Measurements from ENCODE around the gene RIPOR1.

RIPOR1 gene

DNA sequence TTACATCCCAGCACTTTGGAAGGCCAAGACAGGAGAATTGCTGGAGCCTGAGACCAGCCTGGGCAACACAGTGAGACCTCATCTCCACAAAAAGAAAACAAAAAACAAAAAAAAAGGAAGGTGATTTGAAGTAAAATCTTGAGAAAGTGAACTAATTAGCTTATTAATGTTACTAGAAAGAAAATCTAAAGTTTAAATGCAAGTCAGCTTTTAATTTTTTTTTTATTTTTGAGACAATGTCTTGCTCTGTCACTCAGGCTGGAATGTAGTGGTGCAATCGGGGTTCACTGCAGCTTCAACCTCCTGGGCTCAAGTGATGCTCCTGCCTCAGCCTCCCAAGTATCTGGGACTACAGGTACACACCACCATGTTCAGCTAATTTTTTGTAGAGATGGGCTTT, 30.2 kb downstream of the RIPOR1 start:
- no peak for DNase-seq (ENCODE audit: low spot score)

DNA sequence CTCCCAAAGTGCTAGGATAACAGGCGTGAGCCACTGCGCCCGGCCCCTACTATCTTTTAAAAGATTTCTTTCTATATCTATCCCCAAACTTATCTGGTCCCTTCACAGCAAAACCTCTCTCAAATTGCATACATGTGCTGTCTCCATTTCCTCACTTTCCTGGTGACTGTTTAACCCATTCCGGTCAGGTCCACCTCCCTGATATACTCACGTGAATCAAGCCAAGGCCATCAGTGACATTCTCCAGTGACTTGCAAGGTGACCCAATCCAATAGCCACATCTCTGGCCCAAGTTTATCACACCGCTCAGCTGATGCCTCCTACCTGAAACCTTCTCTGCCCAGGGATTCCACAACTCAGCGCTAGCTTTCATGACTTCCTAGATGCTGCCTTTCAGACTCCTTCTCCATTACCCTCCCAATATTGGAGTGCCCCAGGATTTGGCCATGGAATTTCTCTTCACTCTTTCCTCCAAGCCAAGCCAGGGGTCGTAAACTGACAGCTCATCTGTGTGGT, 32.3 kb downstream of the RIPOR1 start:
- DNase-seq (ENCODE audit: low spot score), result no peak

DNA sequence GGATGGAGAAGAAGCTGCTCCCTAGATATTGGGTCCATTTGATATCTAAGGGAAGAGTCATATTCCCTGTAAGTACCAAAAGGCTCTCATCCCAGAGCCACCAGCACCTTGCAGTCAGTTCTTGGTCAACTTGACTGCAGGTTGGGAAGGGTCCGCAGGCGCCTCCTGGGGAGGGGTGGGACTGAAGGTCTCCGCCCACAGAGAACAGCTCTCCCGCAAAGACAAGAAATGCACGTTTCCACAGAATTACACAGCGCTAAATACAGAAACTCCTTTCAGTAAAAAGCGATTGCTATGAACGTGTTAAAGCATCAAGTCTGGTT, 32.8 kb downstream of the RIPOR1 start:
- no peak for DNase-seq (ENCODE audit: low spot score)

DNA sequence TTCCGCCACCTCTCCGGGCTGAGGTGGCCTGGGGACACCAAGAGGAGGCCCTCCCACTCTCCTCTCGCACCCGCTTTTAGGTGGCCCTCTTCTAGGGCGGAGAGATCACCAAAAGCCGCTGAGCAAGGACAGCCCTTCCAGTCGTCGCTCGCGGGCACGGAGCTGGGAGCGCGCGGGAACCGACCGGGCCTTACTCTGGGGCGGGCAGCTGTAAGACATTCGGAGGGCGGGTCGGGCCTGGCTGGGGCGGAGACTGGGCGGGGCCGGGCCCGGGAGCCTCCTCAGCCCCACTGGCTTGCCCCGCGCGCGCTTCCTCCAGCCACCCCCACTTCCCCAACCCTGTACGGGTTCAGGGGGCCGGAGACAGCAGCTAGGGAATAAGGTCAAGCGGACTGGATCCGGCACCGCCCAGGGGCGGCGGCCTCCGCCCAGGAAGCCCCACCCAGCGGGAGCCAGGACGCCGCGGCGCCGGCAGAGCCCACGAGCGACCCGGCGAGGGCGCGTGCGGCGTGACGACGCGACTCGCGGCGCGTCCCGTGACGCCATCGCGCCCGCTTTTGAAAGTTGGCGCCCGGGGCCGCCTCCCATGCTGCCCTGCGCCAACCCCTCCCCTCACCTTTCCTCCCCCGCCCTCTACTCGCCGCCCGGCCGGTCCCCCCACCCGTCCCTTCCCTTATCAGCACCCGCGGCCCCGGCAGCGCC, 33.3 kb downstream of the RIPOR1 start:
- DNase-seq (ENCODE audit: low spot score), result peak; percentile 98

DNA sequence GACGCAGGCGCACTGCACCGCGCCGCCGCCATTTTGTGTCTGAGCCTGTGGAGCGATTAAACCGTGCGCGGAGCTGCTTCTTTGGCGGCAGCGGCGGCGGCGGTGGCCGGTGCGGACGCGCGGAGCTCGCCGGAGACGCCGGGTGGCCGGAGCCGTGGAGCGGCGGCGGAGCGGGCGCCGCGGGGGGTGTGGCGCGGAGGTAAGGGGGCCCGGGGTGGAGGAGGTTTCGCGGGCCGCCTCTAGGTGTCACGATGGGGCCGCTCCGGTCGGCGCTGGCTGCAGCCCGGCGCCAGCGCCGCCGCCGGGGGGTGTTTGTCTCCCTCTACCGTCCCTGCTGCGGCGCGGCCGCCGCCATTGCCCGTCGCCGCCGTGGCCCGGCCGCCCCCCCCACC, 33.9 kb downstream of the RIPOR1 start, which contains the start of gene CTCF:
Gene CTCF, plus strand, starts transcription at position 1 of the 392 bp plus-strand sequence. CDS start 48,307 bp downstream, outside the sequence.
- DNase-seq (ENCODE audit: low spot score), result peak; percentile 83

DNA sequence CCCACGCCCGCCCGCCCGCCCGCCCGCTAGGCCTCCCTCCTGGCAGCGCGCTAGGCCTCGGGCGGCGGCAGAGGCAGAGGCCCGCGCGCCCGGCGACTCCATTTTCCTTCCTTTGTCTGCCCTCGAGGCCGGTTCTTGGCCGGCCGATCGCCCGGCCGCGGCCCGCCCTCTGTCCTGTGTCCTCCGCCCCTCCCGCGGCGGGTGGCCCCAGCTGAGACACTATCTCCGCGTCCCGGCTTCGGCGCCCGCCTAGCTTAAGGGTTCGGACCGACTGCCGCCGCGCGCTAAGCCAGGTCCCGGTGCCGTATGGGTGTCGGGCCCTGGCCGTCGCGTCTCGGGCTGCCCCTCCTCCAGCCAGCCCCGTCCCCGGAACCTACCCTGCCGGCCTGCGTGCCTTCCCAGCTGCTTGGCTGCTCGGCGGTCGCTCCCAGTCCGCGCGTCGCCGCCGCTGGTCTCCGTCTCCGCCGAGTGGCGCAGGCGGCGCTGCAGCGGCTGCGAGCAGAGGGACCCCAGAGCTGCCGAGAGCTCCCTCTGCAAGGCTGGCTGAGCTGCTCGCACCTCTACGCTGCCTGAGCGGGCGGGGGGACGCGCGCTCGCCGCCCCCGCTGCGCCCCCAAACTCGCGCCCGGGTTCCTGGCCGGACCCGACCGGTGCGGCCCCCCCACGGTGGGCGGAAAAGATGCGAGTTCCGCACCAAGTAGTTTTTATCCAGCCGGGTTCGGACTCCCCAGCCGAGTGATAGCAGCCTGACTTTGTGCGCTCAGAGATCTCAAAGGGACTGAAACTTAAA, 34.5 kb downstream of the RIPOR1 start:
- no peak for DNase-seq (ENCODE audit: low spot score)

DNA sequence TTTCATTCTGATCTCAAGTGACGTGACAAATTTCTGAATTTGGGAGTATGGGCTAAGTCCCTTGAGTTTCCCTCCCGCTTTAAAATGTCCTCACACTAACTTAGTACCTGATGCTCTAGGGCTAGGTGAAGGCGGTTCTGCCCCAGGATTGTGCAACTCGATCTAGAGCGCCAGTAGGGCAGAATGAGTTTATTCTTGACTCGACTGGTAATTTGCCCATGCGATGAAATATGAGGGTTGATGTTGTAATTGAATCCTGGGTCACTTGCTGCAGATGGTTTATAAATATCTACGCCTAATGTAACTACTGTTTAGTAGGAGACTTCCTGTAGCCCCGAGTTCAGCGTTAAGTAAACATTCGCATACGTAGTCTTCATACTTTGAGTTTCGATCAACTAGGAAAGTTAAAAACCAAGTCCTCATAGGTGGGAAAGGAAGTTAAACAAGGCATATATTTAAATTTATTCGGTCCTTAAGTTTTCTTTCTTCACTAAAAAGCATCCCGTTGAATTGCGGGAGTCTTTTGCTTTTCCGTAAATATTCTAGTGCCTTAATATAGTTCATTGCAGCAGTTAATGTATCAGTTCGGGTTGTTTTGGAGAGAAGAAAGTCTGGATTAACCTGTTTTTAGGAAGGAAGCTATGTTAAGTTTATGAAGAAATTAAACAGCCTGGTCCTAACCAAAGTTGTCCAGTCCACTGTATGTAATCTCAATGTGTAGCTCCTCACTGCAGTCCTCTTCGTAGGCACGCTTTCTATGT, 35.3 kb downstream of the RIPOR1 start:
- DNase-seq (ENCODE audit: low spot score), result no peak

DNA sequence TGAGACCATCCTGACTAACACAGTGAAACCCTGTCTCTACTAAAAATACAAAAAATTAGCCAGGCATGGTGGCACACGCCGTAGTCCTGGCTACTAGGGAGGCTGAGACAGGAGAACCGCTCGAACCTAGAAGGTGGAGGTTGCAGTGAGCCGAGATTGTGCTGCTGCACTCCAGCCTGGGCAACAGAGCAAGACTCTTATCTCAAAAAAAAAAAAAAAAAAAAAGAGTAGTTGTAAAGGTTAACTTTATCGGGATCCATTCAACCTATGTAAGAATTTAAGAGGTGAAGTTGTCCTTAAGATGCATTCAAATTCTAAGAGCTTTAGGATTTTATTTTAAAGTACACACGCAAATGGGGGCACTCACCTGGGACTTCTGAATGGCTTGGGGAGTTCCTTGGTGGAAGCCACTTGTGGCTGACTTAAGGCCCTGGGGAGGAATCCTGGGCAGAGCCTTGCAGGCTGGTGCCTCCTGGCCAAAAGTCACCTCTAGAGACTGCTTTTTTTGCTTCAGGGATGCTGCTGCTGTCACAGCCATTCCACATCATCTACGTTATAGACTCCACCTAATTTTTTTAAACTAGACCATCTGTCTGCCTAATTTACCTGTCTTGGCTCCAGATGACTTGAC, 37.0 kb downstream of the RIPOR1 start:
- DNase-seq (ENCODE audit: low spot score), result no peak

DNA sequence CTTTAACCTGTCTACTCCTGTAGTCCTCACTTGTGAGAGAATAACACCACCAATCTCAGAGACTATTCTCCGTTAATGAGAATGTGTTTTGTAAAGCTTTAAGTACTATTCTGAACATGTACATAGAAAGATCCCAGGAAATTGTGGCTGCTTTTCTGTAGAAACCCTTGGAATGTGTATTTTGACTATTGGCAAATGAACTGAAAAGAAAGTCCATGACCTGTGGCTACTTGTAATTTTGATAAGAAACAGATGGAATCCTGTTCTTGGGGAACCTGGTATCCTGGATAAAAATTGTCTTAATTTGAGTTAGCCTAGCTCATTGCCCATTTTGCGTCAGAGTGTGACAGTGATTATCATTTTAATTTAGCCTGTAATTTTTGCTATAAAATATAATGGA, 42.8 kb downstream of the RIPOR1 start:
- DNase-seq (ENCODE audit: low spot score), result peak; percentile 38

DNA sequence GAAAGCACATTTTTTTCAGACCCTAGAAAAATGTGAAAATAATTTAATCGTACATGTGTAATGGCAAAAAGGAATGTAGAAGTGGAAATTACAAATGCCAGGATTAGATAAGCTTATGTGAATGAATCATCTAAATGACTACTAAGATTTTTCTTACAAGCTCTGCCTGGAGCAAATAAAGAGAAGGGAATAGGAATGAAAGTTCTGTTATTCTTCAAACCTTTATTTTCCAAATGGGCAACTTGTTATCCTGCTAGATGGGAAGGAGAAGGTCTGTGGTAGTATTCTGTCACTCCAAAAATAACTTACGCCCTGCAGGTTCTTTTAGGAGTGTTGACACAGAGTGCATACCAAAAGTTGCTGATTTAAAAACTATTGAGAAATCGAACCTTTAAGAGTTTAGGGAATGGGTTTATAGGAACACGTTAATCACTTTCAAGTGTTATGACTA, 43.4 kb downstream of the RIPOR1 start:
- peak; percentile 52 for DNase-seq (ENCODE audit: low spot score)

DNA sequence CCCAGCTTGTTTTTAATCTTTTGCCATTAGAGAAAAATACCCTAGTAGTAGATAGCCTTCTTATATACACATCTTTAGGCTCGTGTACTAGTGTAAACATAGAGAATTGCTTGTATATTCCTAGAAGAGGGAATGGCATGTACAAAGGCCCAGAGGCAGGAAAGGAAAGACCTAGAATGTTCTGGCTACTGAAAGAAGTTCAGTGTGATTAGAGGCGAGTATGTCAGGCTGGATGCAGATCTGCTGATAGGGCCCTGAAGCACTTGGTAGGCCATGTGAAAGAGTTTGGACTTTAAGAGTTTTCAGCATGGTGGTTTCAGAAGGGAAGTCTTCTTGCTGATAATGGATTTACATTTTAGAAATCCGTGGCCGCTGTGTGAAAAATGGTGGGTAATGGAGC, 51.1 kb downstream of the RIPOR1 start:
- DNase-seq (ENCODE audit: low spot score), result no peak

DNA sequence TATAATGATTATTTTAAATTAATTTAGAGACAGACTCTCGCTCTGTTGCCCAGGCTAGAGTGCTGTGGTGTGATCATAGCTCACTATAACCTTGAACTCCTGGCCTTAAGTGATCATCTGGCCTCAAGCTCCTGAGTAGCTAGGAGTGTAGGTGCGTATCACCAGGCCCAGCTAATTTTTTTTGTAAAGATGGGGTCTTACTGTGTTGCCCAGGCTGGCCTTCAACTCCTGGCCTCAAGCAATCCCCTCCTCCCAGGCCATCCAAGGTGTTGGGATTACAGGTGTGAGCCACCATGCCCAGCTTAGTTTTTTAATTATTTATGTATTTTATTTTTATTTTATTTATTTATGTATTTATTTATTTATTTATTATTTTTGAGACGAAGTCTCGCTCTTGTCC, 51.6 kb downstream of the RIPOR1 start:
- no peak for DNase-seq (ENCODE audit: low spot score)

DNA sequence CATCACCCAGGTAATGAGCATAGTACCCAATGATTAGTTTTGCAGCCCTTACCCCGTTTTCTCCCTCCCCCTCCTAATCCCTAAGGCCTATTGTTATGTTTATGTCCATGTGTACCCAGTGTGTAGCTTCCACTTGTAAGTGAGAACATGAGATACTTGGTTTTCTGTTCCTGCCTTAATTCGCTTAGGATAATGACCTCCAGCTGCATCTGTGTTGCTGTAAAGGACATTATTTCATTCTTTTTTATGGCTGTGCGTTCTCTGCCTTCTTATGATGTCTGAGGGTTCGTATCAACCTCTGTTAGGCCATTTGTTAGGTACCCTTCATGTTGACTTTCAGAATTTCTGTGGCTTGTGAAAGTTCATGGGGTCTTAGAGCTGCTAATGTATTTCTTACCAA, 64.7 kb downstream of the RIPOR1 start:
- no peak for DNase-seq (ENCODE audit: low spot score)

DNA sequence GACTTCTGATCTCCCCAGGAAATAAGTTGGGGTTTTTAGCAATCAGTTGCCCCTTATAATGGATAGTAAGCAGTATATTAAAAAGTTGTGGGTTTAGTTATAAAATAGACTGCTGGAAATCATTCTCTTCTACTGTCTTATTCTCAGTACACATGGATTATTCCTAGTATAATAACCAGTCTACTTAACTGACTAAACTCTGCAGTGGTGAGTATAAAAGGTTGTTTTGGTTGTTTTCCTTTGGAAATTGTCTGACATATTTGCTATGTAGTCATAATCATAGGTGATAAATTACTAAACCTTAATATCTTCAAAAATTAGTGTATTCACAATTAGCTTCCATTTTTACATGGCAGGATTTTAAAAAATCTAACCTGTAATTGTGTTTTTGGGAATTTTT, 65.1 kb downstream of the RIPOR1 start:
- DNase-seq (ENCODE audit: low spot score), result no peak

DNA sequence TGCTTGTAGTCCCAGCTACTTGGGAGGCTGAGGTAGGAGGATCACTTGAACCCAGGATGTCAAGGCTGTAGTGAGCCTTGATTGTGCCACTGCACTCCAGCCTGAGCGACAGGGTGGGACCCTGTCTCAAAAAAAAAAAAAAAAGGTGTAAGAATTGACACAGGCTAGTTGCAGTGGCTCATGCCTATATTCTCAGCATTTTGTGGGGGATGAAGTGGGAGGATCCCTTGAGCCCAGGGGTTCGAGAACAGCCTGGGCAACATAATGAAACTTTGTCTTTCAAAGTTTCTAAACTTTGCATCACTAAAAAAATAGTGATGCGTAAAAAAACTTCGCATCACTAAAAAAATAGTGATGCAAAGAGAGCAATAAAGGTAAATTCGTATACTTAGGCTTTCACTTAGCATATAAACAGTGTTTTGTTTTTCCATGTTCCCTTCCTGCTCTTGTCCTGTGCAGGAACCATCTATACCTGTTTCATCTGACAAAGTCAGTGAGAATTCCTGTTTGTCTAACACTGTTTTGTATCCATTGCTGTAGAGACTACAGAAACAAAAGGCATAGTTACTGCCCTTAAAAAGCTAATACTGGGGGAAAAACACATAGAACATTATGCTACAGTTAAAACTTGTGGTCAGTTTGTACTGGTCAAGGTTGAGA, 65.8 kb downstream of the RIPOR1 start:
- no peak for DNase-seq (ENCODE audit: low spot score)

DNA sequence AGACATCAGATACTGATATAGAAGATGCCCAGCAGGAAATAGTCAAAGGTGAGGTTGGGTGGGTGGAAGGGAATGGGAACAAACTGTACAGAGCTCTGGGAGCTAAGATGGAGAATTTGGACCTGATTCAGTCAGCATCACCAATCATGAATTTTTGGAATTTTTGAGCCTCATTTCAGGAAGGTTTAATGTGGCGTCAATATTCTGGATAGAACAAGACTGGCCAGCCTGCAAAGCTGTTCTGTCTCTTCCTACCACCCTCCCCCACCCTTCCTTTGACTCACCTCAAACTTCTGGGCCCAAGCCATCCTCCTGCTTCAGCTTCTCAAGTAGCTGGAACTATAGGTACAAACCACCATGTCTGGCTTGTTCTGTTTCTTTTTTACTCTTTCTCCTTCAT, 66.3 kb downstream of the RIPOR1 start:
- no peak for DNase-seq (ENCODE audit: low spot score)
